Measurements from ENCODE around the gene ZNF98.

ZNF98 gene

DNA sequence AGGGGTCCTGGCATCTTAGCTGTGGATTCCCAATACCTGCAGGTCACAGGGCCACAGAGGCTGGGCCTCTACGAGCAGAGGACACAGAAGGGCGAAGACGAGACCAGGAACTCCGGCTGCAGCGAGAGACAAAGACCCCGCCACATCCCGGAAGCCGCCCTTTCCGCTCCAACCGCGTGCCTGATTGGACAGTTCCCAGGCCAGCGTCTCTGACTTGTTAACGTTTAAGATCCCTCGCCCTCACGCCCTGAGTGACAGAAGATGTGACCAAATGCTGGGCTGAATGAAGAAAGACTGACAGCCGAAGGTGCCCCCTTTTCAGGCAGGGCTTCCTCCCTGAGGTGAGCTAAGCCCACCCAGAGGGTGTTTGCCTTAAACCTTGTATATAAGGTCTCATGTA, at the start of gene ZNF98:
ZNF98 (minus strand) TSS at position 136 of the 400 bp plus-strand sequence; CDS start at position 14, 122 bp downstream.
- no peak for DNase-seq

DNA sequence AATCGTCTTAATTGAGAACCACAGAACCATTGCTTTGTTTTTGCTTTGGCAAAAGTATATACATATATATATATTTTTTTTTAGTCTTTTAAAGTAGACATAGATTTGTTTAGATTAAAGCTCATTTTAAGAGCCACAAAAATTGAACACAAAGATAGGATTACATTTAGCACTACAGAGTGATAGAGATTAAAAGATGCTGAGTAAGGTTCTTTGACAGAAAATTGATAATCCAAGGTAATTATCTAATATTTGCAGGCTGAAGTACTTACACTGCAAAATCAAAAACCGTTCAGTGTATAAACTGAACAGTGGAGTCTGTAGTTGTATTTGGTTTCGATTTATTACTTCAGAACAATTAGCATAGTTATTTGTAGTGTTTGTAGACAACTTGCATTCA, 24.5 kb upstream of the ZNF98 start:
- no peak for DNase-seq

DNA sequence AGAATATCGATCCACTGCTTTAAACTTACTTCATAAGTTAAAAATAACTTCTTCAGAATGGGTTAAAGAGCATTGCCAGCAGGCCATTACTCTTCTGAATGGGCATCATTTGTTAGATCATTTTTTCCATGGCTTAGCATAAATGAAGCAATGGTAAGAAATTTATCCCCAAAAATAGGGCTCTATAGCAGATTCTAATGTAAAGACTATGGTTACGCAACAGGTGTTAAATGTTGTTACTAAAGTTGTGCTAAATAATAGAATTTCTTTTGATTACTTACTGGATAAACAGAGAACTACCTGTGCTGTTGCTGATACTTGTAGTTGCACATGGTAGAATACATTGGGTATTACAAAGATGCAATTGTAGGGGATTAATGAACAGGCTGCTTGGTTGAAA, 15.9 kb upstream of the ZNF98 start:
- DNase-seq: no peak

DNA sequence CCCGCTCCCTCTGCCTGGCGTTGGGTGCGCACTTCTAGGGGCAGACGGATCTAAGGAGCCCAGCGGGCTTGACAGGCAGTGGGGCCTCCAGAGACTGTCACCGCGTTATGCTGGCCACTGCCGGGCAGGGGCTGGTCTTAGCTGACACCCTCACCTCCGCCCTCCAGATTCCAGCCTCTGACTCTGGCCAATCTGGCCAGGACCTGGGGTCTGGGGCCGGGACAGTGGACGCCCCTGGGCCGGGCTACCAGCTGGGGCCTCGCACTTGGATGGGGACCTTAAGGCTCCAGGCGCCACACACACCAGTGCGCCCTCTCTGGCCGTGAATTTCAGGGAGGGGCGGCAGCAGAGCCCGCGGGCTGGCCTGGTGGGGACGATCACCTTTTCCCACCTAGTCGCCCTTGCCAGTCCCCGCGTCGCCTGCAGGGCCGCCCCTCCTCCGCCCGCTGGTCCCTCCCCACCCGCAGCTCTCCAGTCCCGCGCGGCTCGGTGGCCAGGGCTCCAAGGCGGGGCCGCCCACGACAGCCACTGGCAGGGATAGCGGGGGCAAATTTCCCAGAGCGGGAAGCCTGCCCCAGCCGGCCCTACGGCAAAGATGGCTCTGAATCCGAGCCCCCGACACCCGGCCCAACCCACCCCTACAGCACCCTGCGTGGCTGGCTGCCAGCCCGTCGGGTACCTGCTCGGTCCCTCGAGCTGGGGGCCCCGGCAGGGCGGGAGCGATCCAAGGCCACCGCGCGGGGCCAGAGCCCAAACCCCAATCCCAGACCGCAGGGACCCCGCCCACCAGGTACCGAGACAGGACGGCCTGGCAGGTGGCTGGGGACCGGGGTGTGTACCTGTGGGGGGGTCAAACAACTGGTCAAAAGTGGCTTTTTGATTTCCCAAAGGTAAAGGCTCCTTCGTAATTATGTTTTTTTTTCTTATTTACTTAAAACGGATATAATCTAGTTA, 6.1 kb upstream of the ZNF98 start:
- DNase-seq: no peak

DNA sequence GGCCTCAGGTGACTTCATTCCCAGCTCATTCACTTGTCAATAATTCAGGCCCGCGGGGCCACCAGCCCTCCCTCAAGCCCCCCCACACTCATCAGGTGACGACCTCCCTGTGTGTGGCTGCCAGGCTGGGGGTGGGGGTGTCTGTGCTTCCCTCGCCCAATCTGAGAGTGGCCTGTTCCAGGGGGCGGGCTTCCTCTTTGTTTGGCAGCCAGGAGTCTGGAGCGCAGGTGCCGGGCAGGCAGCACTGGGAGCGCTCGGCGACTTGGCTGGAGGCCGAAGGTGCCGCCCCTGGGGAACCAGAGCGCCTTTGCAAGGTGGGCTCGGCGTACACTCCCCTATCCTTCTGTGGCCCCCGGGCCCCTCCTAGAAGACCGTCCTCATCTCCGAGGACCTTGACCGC, 5.4 kb upstream of the ZNF98 start:
- DNase-seq: no peak

DNA sequence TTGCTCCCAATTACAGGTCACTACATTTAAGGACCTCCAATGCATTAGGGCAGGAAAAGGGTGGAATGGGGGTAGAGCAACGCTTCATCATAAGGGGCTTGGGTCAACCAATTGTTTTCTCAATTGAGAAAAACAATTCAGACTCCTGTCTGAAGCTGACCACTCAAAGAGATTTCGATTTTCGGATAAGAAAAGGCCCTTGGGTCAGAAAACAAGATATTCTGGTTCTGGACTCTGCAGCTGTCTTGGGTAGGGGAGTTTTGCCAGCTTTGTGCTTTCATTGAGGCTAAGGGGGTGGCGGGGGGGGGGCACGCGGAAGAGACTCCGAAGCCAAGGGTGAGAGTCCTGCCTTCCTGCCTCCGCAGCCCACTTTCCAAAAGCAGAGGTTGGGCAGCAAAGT, 4.8 kb upstream of the ZNF98 start:
- DNase-seq: no peak

DNA sequence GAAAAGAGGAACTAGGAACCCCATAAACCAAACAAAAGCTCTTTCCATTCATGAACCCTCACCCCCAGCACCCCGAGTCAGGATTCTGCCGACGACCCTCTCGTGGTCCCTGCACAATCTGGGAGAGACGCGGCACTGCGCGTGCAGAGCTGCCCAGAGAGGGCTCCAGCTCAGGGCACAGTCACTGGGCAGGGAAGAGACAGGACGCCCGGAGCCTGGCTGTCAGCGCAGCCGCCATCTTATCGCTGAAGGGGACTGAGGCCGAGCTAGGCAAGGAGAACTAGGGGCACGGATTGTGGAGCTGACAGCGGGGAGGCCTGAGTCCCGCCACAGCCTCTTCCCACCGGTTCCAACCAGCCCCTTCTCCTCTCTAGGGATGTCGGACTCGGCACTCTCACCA, 349 bp downstream of the ZNF98 start:
- no peak for DNase-seq

DNA sequence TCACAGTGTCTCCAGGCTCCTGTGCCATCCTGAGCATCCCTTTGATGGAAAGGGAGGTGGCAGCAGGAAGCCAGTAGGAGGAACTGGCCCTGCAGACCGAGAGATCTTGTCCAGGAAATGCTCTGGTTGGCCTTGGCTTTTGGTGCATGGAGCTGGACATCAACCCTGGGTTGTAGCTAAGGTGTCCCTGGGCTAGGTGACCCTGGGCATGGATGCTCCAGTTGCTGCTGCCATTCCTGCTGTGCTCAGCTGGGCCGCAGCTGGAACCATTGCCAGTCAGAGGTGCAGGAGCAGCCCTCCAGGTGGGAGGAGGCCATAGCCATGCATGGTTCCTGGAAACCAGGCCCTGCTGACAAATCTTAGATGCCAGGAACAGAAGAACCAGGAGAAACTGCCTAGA, 67.5 kb downstream of the ZNF98 start:
- no peak for DNase-seq

All from cortex of kidney (tissue), 1 donor.